Stomach (tissue), 9 donors: ENCODE data around the gene PNISR. TPM values are rescaled to one million over a fixed set of nuclear protein-coding genes. Genes with fewer than 3 reads are reported as not detected.

Source experiments
- DNase-seq, 2 donors: peaks; one replicate each; pipeline versions ENCODE4 v3.0.0 to v3.0.0-alpha.2; 2013 to 2019
- H3K27ac ChIP-seq, 5 donors: fragments of 200-600 bp in 4 of 5; sonication (generic) in 4 of 5; one replicate each; pipeline ENCODE4 v1.5.1; 2013 to 2019; ENCODE audit warnings: mild to moderate bottlenecking in 1 of 5, moderate library complexity in 1 of 5
- H3K27me3 ChIP-seq, 3 donors: fragments of 200-600 bp; sonication (generic); one replicate each; pipeline ENCODE4 v1.5.1; 2017 to 2019; ENCODE audit warnings: mixed run types in 1 of 3
- H3K36me3 ChIP-seq, 4 donors: fragments of 200-600 bp; sonication (generic); 1 replicate in 3 of 4; 2 replicates in 1 of 4; pipeline ENCODE4 v1.5.1; 2016 to 2019
- H3K4me1 ChIP-seq, 4 donors: fragments of 200-600 bp; sonication (generic); one replicate each; pipeline ENCODE4 v1.5.1; 2016 to 2019
- H3K4me3 ChIP-seq, 4 donors: fragments of 200-600 bp; sonication (generic) in 3 of 4; one replicate each; pipeline ENCODE4 v1.5.1; 2016 to 2019; ENCODE audit warnings: mild to moderate bottlenecking in 1 of 4
- H3K9me3 ChIP-seq, 4 donors: fragments of 200-600 bp; sonication (generic); one replicate each; pipeline ENCODE4 v1.5.1; 2016 to 2019
- CTCF ChIP-seq, 7 experiments: fragments of 450-650 bp in 4 of 7; fragments of 200-600 bp in 3 of 7; sonication (generic) in 3 of 7; IDR thresholded peaks; one replicate each; pipeline ENCODE4 v1.5.1; 2016 to 2019; ENCODE audit warnings: antibody characterized with exemption in 7 of 7, control low read depth in 2 of 7, mild to moderate bottlenecking in 1 of 7
- EP300 ChIP-seq: sonication (generic); formaldehyde crosslinking; IDR thresholded peaks from one replicate; pipeline ENCODE4 v1.6.1; 2017; ENCODE audit warnings: antibody characterized with exemption
- POLR2A ChIP-seq, 4 donors: fragments of 450-650 bp; IDR thresholded peaks; one replicate each; pipeline ENCODE4 v1.6.1; 2016; ENCODE audit warnings: antibody characterized with exemption in 4 of 4, control low read depth in 2 of 4, mild to moderate bottlenecking in 1 of 4, moderate library complexity in 1 of 4
- POLR2AphosphoS5 ChIP-seq, 3 donors: sonication (generic); formaldehyde crosslinking; IDR thresholded peaks; one replicate each; pipeline ENCODE4 v1.6.1; 2016; ENCODE audit warnings: antibody characterized with exemption in 3 of 3
- WGBS, 5 donors: extraction: QIAGEN DNeasy Blood & Tissue Kit in 3 of 5; methylation state at CpG; one replicate each; pipeline versions ENCODE4 v1.1.5 to v1.1.7; 2013 to 2018; 5-methylcytosine and 5-hydroxymethylcytosine counted together
- intact Hi-C: fragments of 100-400 bp; cut with DNase I; formaldehyde crosslinking; loops from one replicate; pipeline ENCODE4 v1.15.1; 2023; ENCODE audit warnings: low total_unique reads
- polyA plus RNA-seq, 3 donors: library from polyadenylated mRNA; stranded (reverse); fragments of 200-250 nt; gene quantifications; one replicate each; pipeline ENCODE4 v1.2.3, GENCODE V29; 2013
- total RNA-seq, 5 donors: library from RNA; depleted of rRNA; stranded (reverse); fragments of >200 nt; gene quantifications; one replicate each; pipeline versions ENCODE4 v1.1.0 to v1.2.3, GENCODE V29; 2014 to 2016
- donor health status: healthy with polysubstance abuse.
- donor health status: Bipolar disorder and iron deficiency.
- donor health status: healthy.

PNISR gene
- total and polyA plus RNA-seq, 8 donors: 16.9 to 320 (median 116) TPM

- Histone ChIP-seq H3K27me3 (peaks cover 0 to 40% (median 8%) of the 10 kb centered on the region in 3 donors), H3K4me1 (peaks cover 0 to 23% (median 19%) of the 10 kb centered on the region in 4 donors), H3K27ac (no peak overlapping the region), H3K9me3 (no peaks in the 10 kb centered on the region), H3K36me3 (no peaks in the 10 kb centered on the region), H3K4me3 (peak overlapping the region; percentile 65 to 88 (median 73))
- peak in 1 of 2 donors; percentile 57 for DNase-seq
- intact Hi-C loops: no loop called here
- WGBS, 5 donors: 18 to 37% (median 21%) methylated on average over 9 to 10 of the region's 10 CpGs
- TF ChIP-seq POLR2AphosphoS5 (IDR thresholded peaks at IDR 0.05) (no peak), CTCF (IDR thresholded peaks at IDR 0.05) (no peak), EP300 (no peak), POLR2A (IDR thresholded peaks at IDR 0.05) (no peak)
These were observed 74.5 kb downstream of the PNISR start for GRCh38 chr6:99350573-99350972.

GRCh38 chr6:99349171-99350141 lies 75.7 kb downstream of the PNISR start, which contains the start of gene FAXC:
TSS of gene FAXC (minus strand) at chr6:99349674. CDS start at chr6:99349372, 302 bp downstream.
- peak within 1 kb of the TSS; percentile 64 to 90 (median 79) for H3K27ac ChIP-seq
- DNase-seq: peak; percentile 70 to 83
- WGBS, 5 donors: 1 to 3% (median 1%) methylated on average over 21 to 107 of the region's 108 CpGs

GRCh38 chr6:99348288-99349170 lies 76.6 kb downstream of the PNISR start:
- H3K36me3 ChIP-seq: no peaks in the 10 kb centered on the region
- peak overlapping the region; percentile 65 to 88 (median 73) for H3K4me3 ChIP-seq
- H3K9me3 ChIP-seq: no peaks in the 10 kb centered on the region
- intact Hi-C loops: no loop called here
- no peak for DNase-seq
- H3K27me3 ChIP-seq: peaks cover 0 to 36% (median 8%) of the 10 kb centered on the region in 3 donors
- TF ChIP-seq CTCF (IDR thresholded peaks at IDR 0.05): no peak
- TF ChIP-seq POLR2A (IDR thresholded peaks at IDR 0.05): no peak
- TF ChIP-seq EP300: no peak
- no peak for TF ChIP-seq POLR2AphosphoS5 (IDR thresholded peaks at IDR 0.05)
- 39 to 50% (median 48%) methylated on average over 24 to 25 of the region's 25 CpGs for WGBS, 5 donors
- peaks cover 0 to 23% (median 19%) of the 10 kb centered on the region in 4 donors for H3K4me1 ChIP-seq
- H3K27ac ChIP-seq: peak overlapping the region in 4 of 5 donors; percentile 56 to 90 (median 74)

More at GRCh38 chr6:99349171-99350141, 75.7 kb downstream of the PNISR start, which contains the start of gene FAXC:
- peaks cover 0 to 38% (median 8%) of the 10 kb centered on the region in 3 donors for H3K27me3 ChIP-seq
- intact Hi-C loops: no loop called here
- no peaks in the 10 kb centered on the region for H3K36me3 ChIP-seq
- peaks cover 0 to 23% (median 19%) of the 10 kb centered on the region in 4 donors for H3K4me1 ChIP-seq
- peak within 1 kb of the TSS; percentile 65 to 88 (median 73) for H3K4me3 ChIP-seq
- TF ChIP-seq POLR2AphosphoS5 (IDR thresholded peaks at IDR 0.05) (no peak), CTCF (IDR thresholded peaks at IDR 0.05) (peak in 2 of 7 experiments; percentile 13 to 34), EP300 (no peak), POLR2A (IDR thresholded peaks at IDR 0.05) (no peak)
- H3K9me3 ChIP-seq: no peaks in the 10 kb centered on the region

Other genes with a start within 250 kb of the PNISR start
- gene FAXC, start 75.6 kb downstream of the PNISR start, total RNA-seq: 100 to 1,000 TPM in 1 of 5 donors, 10 to 100 TPM in 1, 1 to 10 TPM in 2, not detected in 1; 2.2 to 186 (median 30.1) TPM
- 1 to 10 TPM; 2.6 to 8.0 (median 3.1) TPM for gene FAXC, start 75.6 kb downstream of the PNISR start, polyA plus RNA-seq
- 1 to 10 TPM in 2 of 5 donors, under 1 TPM in 1, not detected in 2; 0.58 to 4.4 (median 4.0) TPM for gene COQ3, start 31.1 kb downstream of the PNISR start, total RNA-seq
- gene COQ3, start 31.1 kb downstream of the PNISR start, polyA plus RNA-seq: 10 to 100 TPM in 2 of 3 donors, 1 to 10 TPM in 1; 8.6 to 11.4 (median 10.5) TPM
- 100 to 1,000 TPM in 1 of 5 donors, 10 to 100 TPM in 3, 1 to 10 TPM in 1; 9.4 to 235 (median 31.3) TPM for gene USP45, start 90.1 kb upstream of the PNISR start, total RNA-seq
- 1 to 10 TPM; 2.6 to 5.3 (median 3.1) TPM for gene USP45, start 90.1 kb upstream of the PNISR start, polyA plus RNA-seq
- 100 to 1,000 TPM in 1 of 5 donors, 10 to 100 TPM in 3, 1 to 10 TPM in 1; 1.2 to 158 (median 55.4) TPM for gene CCNC, start 143.4 kb upstream of the PNISR start, total RNA-seq
- gene CCNC, start 143.4 kb upstream of the PNISR start, polyA plus RNA-seq: 10 to 100 TPM; 30.6 to 68.6 (median 50.2) TPM
- not detected for gene PRDM13, start 181.5 kb upstream of the PNISR start, total RNA-seq
- gene PRDM13, start 181.5 kb upstream of the PNISR start, polyA plus RNA-seq: not detected